NCI-H226 (cell line): ENCODE data around the gene SH2B2.
"Not testable (repeated sequence)": the region's sequence is repeated elsewhere in the genome, so short reads cannot be mapped to it uniquely, and the experiment has no call there.

Experiments used
- DNase-seq: peaks from one replicate; pipeline ENCODE4 v3.0.0-alpha.2; 2015

The SH2B2 gene

DNA sequence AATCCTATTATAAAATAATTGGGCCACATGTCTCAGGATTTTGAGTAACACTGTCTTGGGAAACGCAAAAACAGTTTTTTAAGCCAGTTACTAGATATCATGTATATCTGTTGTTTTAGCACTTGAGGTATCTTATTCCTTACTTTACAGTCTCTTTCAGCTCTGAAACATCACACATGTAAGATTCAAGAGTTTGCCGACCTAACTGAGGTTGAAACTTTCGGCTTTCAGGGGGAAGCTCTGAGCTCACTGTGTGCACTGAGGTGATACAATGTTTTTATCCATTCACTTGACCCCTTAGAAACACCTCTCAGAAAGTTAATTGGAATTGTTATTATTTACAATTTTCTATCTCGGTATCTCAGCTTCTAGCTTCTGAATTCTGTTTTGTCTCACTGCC is 50.8 kb downstream of the SH2B2 start:
- DNase-seq: not testable (repeated sequence)

- DNase-seq: not testable (repeated sequence)
Measured at GRCh38 chr7:102340599-102341368, 54.1 kb downstream of the SH2B2 start.

DNA sequence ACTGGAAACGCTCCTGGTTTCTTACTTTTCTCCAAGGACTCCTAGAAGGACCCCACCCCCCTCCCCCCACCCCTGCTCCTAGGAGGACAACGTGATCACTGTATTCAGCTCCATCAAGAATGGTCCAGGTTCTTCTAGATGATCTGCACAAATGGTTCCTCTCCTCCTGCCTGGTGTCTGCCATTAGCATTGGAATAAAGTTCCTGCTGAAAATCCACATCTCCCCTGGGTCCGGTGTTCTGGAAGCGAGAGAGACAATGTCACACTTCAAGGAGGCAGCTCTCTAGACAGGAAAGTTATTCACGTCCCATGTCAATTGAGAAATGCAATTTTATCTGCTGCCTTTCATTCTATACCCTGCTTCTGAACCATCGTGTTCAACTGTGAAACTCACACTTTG is 60.3 kb downstream of the SH2B2 start:
- DNase-seq: not testable (repeated sequence)

- DNase-seq: not testable (repeated sequence)
Measured at GRCh38 chr7:102356344-102356743, 69.7 kb downstream of the SH2B2 start, which contains the start of gene SPDYE6. TSS of gene SPDYE6 (minus strand) at chr7:102356444. CDS start at chr7:102356023, 421 bp downstream.

DNA sequence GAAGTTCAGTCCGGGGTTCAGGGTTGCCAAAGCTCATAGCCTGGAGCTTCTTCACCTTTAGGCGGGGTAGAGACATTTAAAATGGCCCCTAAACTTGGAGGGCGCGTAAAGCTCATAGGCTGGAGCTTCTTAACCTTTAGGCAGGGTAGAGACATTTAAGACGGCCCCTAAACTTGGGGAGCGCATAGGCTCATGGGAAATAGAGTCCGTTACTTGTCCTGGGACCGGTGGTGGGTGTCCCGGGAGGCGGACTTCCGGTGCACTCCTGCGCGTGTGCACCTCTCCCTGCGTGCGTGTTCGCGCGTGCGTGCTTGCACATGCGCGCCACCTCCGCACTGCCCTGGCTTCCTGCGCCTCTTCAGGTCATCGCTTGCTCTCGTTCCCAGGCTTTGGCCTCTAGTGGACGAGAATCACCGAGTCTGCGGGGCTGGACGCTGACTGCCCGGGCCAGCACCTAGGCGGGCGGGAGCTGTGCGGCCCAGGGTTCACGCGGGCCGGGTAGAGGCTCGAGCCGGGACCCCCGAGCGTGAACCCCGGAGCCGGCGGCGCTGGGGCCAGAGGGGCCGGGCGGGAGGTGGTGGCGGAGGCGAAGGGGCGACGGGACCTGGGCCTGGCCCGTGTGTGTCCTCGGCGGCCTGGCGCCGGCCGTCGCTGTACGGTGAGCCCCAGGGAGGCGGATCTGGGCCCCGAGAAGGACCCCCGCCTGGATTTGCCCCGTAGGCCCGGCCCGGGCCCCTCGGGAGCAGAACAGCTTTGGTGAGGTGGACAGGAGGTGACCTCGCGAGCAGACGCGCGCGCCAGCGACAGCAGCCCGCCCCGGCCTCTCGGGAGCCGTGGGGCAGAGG is 77.1 kb downstream of the SH2B2 start:
- peak; percentile 98 for DNase-seq

DNA sequence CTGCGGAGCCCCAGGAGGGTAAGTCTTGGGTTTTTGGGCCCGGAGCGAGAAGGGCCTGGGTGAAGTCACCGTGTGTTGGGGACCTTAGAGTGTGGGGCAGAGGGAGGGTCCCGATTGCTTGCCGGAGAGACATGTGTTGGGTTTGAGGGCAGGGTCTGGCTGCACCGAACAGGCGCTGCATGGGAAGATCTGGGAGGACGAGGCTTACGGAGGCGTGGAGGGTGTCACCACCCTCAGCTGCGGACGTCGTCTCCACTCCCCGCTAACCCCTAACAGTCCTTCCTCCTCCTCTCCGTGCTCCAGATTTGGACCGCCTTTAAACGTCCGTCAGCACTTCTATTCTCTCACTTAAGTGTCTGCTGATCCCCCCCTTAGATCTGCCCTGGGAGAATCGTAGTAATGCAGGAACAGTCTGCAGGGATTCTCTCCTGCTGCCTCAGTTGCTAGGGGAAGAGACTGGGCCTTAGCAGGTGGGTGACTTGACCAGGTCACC is 77.8 kb downstream of the SH2B2 start:
- DNase-seq: not testable (repeated sequence)

- not testable (repeated sequence) for DNase-seq
Measured at GRCh38 chr7:102365390-102365789, 78.7 kb downstream of the SH2B2 start.

DNA sequence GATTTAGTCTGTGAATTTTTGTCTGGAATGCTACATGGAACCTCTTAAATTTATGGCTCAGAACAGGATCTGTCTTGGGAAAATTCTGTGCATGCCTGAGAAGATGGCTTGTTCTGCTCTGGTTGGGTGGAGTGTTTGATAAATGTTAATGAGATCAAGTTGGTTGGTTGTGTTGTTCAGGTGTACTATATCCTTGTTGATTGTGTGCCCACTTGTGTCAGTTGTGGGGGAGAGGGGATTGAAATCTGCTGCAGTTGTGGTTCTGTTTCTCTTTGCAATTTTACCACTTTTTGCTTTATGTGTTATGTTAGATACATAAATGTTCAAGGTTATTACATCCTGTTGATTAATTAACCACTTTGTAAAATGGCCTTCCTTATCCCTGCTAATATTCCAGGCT is 83.4 kb downstream of the SH2B2 start:
- not testable (repeated sequence) for DNase-seq
